NCI-H82 treated with DMSO at 0.1 percent for 48 hours (cell line): Measurements from ENCODE around the gene SYPL2.
A peak's percentile ranks its signal among the peaks of the same experiment; 100 is the strongest.
"Not testable (repeated sequence)": the region's sequence is repeated elsewhere in the genome, so short reads cannot be mapped to it uniquely, and the experiment has no call there.

Source experiments
- DNase-seq: peaks from one replicate; lab custom pipeline; 2025; ENCODE audit not compliant: unreplicated experiment; lab: John Stamatoyannopoulos, UW

The SYPL2 gene

GRCh38 chr1:109470245-109470644 lies 3.9 kb downstream of the SYPL2 start:
- no peak for DNase-seq

- DNase-seq, result no peak
Measured at GRCh38 chr1:109472779-109473178, 6.4 kb downstream of the SYPL2 start.

- DNase-seq, result not testable (repeated sequence)
Measured at GRCh38 chr1:109473284-109474057, 7.1 kb downstream of the SYPL2 start.

- no peak for DNase-seq
Measured at GRCh38 chr1:109474697-109475096, 8.4 kb downstream of the SYPL2 start.

GRCh38 chr1:109475261-109475660 lies 8.9 kb downstream of the SYPL2 start:
- no peak for DNase-seq

- no peak for DNase-seq
Measured at GRCh38 chr1:109476825-109477224, 10.5 kb downstream of the SYPL2 start.

GRCh38 chr1:109477821-109478220 lies 11.5 kb downstream of the SYPL2 start:
- no peak for DNase-seq

- DNase-seq, result no peak
Measured at GRCh38 chr1:109478806-109479205, 12.5 kb downstream of the SYPL2 start.

- DNase-seq, result no peak
Measured at GRCh38 chr1:109479311-109479710, 13.0 kb downstream of the SYPL2 start.

- no peak for DNase-seq
Measured at GRCh38 chr1:109479901-109480300, 13.6 kb downstream of the SYPL2 start.

- DNase-seq, result no peak
Measured at GRCh38 chr1:109481646-109482045, 15.3 kb downstream of the SYPL2 start.

GRCh38 chr1:109482242-109482641 lies 15.9 kb downstream of the SYPL2 start:
- DNase-seq, result no peak

- DNase-seq, result peak; percentile 78
Measured at GRCh38 chr1:109482791-109483671, 16.7 kb downstream of the SYPL2 start.

GRCh38 chr1:109483672-109484518 lies 17.5 kb downstream of the SYPL2 start, which contains the start of gene ATXN7L2:
Gene ATXN7L2 (plus strand): TSS chr1:109483905. CDS start chr1:109483954, 49 bp downstream.
- DNase-seq, result peak; percentile 80

GRCh38 chr1:109484519-109484975 lies 18.2 kb downstream of the SYPL2 start:
- DNase-seq, result no peak

- no peak for DNase-seq
Measured at GRCh38 chr1:109485001-109485400, 18.7 kb downstream of the SYPL2 start.

GRCh38 chr1:109487261-109487660 lies 20.9 kb downstream of the SYPL2 start:
- DNase-seq, result no peak

GRCh38 chr1:109488201-109488600 lies 21.9 kb downstream of the SYPL2 start:
- DNase-seq, result no peak

- no peak for DNase-seq
Measured at GRCh38 chr1:109488696-109489095, 22.4 kb downstream of the SYPL2 start.

- peak; percentile 29 for DNase-seq
Measured at GRCh38 chr1:109490029-109490933, 23.9 kb downstream of the SYPL2 start.
